ENCODE data around the gene DVL1. TPM values are rescaled to one million over a fixed set of nuclear protein-coding genes. Genes with fewer than 3 reads are reported as not detected.
"Not testable (repeated sequence)": the region's sequence is repeated elsewhere in the genome, so short reads cannot be mapped to it uniquely, and the experiment has no call there.

DVL1 gene
- total and polyA plus RNA-seq, 5 experiments from 2014 or later, result 0.99 to 53.3 (median 2.0) TPM

- peak; percentile 62 to 86 (median 78) for DNase-seq
- Mint-ChIP-seq H3K36me3 (no peaks in the 10 kb centered on the region), H3K27ac (peak overlapping the region; percentile 29 to 96 (median 90)), H3K4me1 (peaks cover 9 to 48% (median 24%) of the 10 kb centered on the region in 4 donors), H3K9me3 (no peaks in the 10 kb centered on the region), H3K27me3 (no peaks in the 10 kb centered on the region), H3K4me3 (peak overlapping the region; percentile 46 to 88 (median 64))
- ATAC-seq, result peak; percentile 30 to 35
- POLR2A ChIA-PET, result interaction anchor here (0.6 to 8.9 kb wide), 12 partner anchors 13 to 332 kb away, joined by 3 to 105 read pairs (median 6); partner anchors contain the start of genes CCNL2, DVL1, MIB2 and MRPL20
These were observed 22.8 kb upstream of the DVL1 start for GRCh38 chr1:1371746-1372711.

GRCh38 chr1:1371364-1371745, 22.1 kb upstream of the DVL1 start:
- ATAC-seq, result peak; percentile 57 to 79
- Mint-ChIP-seq H3K4me3 (peak overlapping the region in 9 of 10 donors; percentile 10 to 85 (median 63)), H3K27me3 (no peaks in the 10 kb centered on the region), H3K36me3 (no peaks in the 10 kb centered on the region), H3K4me1 (peaks cover 9 to 44% (median 24%) of the 10 kb centered on the region in 4 donors), H3K27ac (peak overlapping the region in 8 of 10 donors; percentile 72 to 96 (median 90)), H3K9me3 (no peaks in the 10 kb centered on the region)
- POLR2A ChIA-PET, result interaction anchor here (0.7 to 8.9 kb wide), 10 partner anchors 12 to 332 kb away, joined by 3 to 105 read pairs (median 8); partner anchors contain the start of genes CCNL2, DVL1, MRPL20 and MXRA8
- peak in 9 of 10 donors; percentile 63 to 96 (median 91) for DNase-seq

- no peaks in the 10 kb centered on the region for H3K9me3 Mint-ChIP-seq
- peak overlapping the region in 8 of 10 donors; percentile 72 to 96 (median 90) for H3K27ac Mint-ChIP-seq
- no peaks in the 10 kb centered on the region for H3K36me3 Mint-ChIP-seq
- POLR2A ChIA-PET, result interaction anchor here (0.6 to 8.9 kb wide), 10 partner anchors 11 to 331 kb away, joined by 3 to 105 read pairs (median 8); partner anchors contain the start of genes CCNL2, DVL1, MRPL20 and MXRA8
- H3K4me1 Mint-ChIP-seq, result peaks cover 9 to 41% (median 24%) of the 10 kb centered on the region in 4 donors
- no peaks in the 10 kb centered on the region for H3K27me3 Mint-ChIP-seq
- ATAC-seq (no peak), DNase-seq (peak in 1 of 10 donors; percentile 42)
- peak overlapping the region in 6 of 10 donors; percentile 18 to 85 (median 64) for H3K4me3 Mint-ChIP-seq
These were observed 21.6 kb upstream of the DVL1 start for GRCh38 chr1:1370771-1371300.

- Mint-ChIP-seq H3K4me1 (peaks cover 7 to 36% (median 20%) of the 10 kb centered on the region in 4 donors), H3K4me3 (peak overlapping the region in 8 of 10 donors; percentile 3 to 56 (median 32)), H3K27ac (peak overlapping the region in 6 of 10 donors; percentile 36 to 95 (median 82))
- not testable (repeated sequence) for H3K36me3 Mint-ChIP-seq, DNase-seq, H3K27me3 Mint-ChIP-seq, ATAC-seq, H3K9me3 Mint-ChIP-seq
- POLR2A ChIA-PET, result interaction anchor here (0.7 to 8.9 kb wide), 7 partner anchors 11 to 248 kb away, joined by 3 to 105 read pairs (median 4); partner anchors contain the start of genes MRPL20 and MXRA8
These were observed 20.9 kb upstream of the DVL1 start for GRCh38 chr1:1370094-1370493.

- Mint-ChIP-seq H3K36me3 (no peaks in the 10 kb centered on the region), H3K4me3 (no peak overlapping the region), H3K9me3 (no peaks in the 10 kb centered on the region), H3K4me1 (peaks cover 2 to 20% (median 13%) of the 10 kb centered on the region in 4 donors), H3K27me3 (no peaks in the 10 kb centered on the region), H3K27ac (no peak overlapping the region)
- ATAC-seq, result no peak
- POLR2A ChIA-PET, result interaction anchor here (8.9 kb wide), 1 partner anchor 13 kb away, joined by 105 read pairs; no protein-coding TSS in a partner anchor
- no peak for DNase-seq
These were observed 18.1 kb upstream of the DVL1 start for GRCh38 chr1:1367315-1367714.

- Mint-ChIP-seq H3K27me3 (no peaks in the 10 kb centered on the region), H3K36me3 (no peaks in the 10 kb centered on the region), H3K9me3 (no peaks in the 10 kb centered on the region), H3K4me1 (peaks cover 0 to 22% (median 10%) of the 10 kb centered on the region in 4 donors), H3K4me3 (no peak overlapping the region), H3K27ac (no peak overlapping the region)
- POLR2A ChIA-PET, result no interaction called here
- no peak for DNase-seq
- no peak for ATAC-seq
These were observed 17.5 kb upstream of the DVL1 start for GRCh38 chr1:1366699-1367066.

GRCh38 chr1:1365875-1366698, 16.9 kb upstream of the DVL1 start:
- Mint-ChIP-seq H3K4me1 (peaks cover 0 to 19% (median 6%) of the 10 kb centered on the region in 4 donors), H3K36me3 (no peaks in the 10 kb centered on the region), H3K4me3 (no peak overlapping the region), H3K9me3 (no peaks in the 10 kb centered on the region), H3K27ac (no peak overlapping the region), H3K27me3 (peaks cover 0 to under 1% (median 0%) of the 10 kb centered on the region in 5 donors)
- no peak for ATAC-seq
- no peak for DNase-seq
- POLR2A ChIA-PET, result interaction anchor here (1.0 kb wide), 1 partner anchor 12 kb away, joined by 4 read pairs; no protein-coding TSS in a partner anchor

- Mint-ChIP-seq H3K27me3 (peaks cover 0 to 6% (median 0%) of the 10 kb centered on the region in 5 donors), H3K4me1 (peaks cover 8 to 19% (median 11%) of the 10 kb centered on the region in 4 donors), H3K4me3 (no peak overlapping the region), H3K27ac (peak overlapping the region in 1 of 10 donors; percentile 62), H3K36me3 (no peaks in the 10 kb centered on the region), H3K9me3 (no peaks in the 10 kb centered on the region)
- no peak for ATAC-seq
- POLR2A ChIA-PET, result no interaction called here
- DNase-seq, result no peak
These were observed 15.0 kb upstream of the DVL1 start for GRCh38 chr1:1364266-1364665.

- H3K27ac Mint-ChIP-seq, result peak overlapping the region in 3 of 10 donors; percentile 5 to 58 (median 32)
- no peak overlapping the region for H3K4me3 Mint-ChIP-seq
- H3K36me3 Mint-ChIP-seq, result no peaks in the 10 kb centered on the region
- no peaks in the 10 kb centered on the region for H3K9me3 Mint-ChIP-seq
- H3K4me1 Mint-ChIP-seq, result peaks cover 13 to 36% (median 24%) of the 10 kb centered on the region in 4 donors
- POLR2A ChIA-PET, result interaction anchor here (1.2 kb wide), 1 partner anchor 13 kb away, joined by 4 read pairs; the partner anchor contains the start of gene AURKAIP1
- no peak for ATAC-seq
- H3K27me3 Mint-ChIP-seq, result peaks cover 0 to 7% (median 0%) of the 10 kb centered on the region in 5 donors
- peak in 1 of 10 donors; percentile 16 for DNase-seq
These were observed 12.8 kb upstream of the DVL1 start for GRCh38 chr1:1361982-1362423.

GRCh38 chr1:1361233-1361981, 12.2 kb upstream of the DVL1 start:
- peaks cover 13 to 36% (median 24%) of the 10 kb centered on the region in 4 donors for H3K4me1 Mint-ChIP-seq
- H3K36me3 Mint-ChIP-seq, result no peaks in the 10 kb centered on the region
- H3K27me3 Mint-ChIP-seq, result peaks cover 0 to 7% (median 0%) of the 10 kb centered on the region in 5 donors
- H3K4me3 Mint-ChIP-seq, result peak overlapping the region in 2 of 10 donors; percentile 1 to 34
- no peaks in the 10 kb centered on the region for H3K9me3 Mint-ChIP-seq
- peak in 1 of 10 donors; percentile 54 for DNase-seq
- ATAC-seq, result no peak
- POLR2A ChIA-PET, result no interaction called here
- peak overlapping the region in 1 of 10 donors; percentile 22 for H3K27ac Mint-ChIP-seq

Measured in naive thymus-derived CD8-positive, alpha-beta T cell (primary cell).